GM12878 (cell line): ENCODE data around the gene CNNM2. TPM values are rescaled to one million over a fixed set of nuclear protein-coding genes. Genes with fewer than 3 reads are reported as not detected.

ENCODE experiments used
- ATAC-seq: fragments of 200-7000 bp; cut with Tn5 transposase; 3 replicates; pipeline ENCODE4 v1.9.1; 2020; ENCODE audit warnings: mild to moderate bottlenecking, moderate library complexity
- BruUV-seq: library from RNA; stranded (reverse); fragments of 400-500 nt; replicated peaks from 2 replicates; lab custom pipeline; 2021; lab: Mats Ljungman, UMichigan
- CTCF ChIA-PET: fragments of 300-600 bp; sonication (Branson Sonifier 250); formaldehyde crosslinking; extraction: SDS; loops from one replicate; lab custom pipeline; 2021; ENCODE audit warnings: inconsistent platforms; lab: Yijun Ruan, JAX
- POLR2A ChIA-PET: fragments of 350-600 bp; formaldehyde crosslinking; extraction: SDS; loops from one replicate; lab custom pipeline; 2021; ENCODE audit warnings: inconsistent platforms; lab: Charles Lee
- RAD21 ChIA-PET: fragments of 300-600 bp; sonication (Branson Sonifier 250); formaldehyde crosslinking; loops from one replicate; lab custom pipeline; 2023; ENCODE audit warnings: antibody characterized with exemption; ENCODE audit not compliant: unreplicated experiment; lab: Charles Lee
- SMC1A ChIA-PET: fragments of 300-600 bp; sonication (Branson Sonifier 250); formaldehyde crosslinking; loops from one replicate; lab custom pipeline; 2023; ENCODE audit not compliant: unreplicated experiment, uncharacterized antibody; lab: Charles Lee
- DNase-seq: peaks from one replicate; pipeline ENCODE4 v3.0.0-alpha.2; 2011; ENCODE audit warnings: low read depth, low spot score
- FAIRE-seq: peaks from 3 replicates; lab custom pipeline; 2011; peaks lifted over from hg19 to GRCh38; lab: Jason Lieb, UNC
- H2AFZ ChIP-seq: 2 replicates; pipeline ENCODE4 v1.6.0; 2011; ENCODE audit warnings: low read depth, low read length, control low read depth; ENCODE audit not compliant: control insufficient read depth
- H3K27ac ChIP-seq: 2 replicates; pipeline ENCODE4 v1.5.1; 2011; ENCODE audit warnings: control low read depth; ENCODE audit not compliant: control insufficient read depth, insufficient read depth
- H3K27me3 ChIP-seq, 2 experiments: replicated peaks in 1 of 2; 2 replicates each; pipeline versions ENCODE4 v1.6.0 to v1.6.1; 2011; ENCODE audit warnings: low read length in 1 of 2; ENCODE audit not compliant: control insufficient read depth in 2 of 2, insufficient read depth in 2 of 2
- H3K36me3 ChIP-seq, 2 experiments: 2 replicates each; pipeline ENCODE4 v1.5.1; 2011; ENCODE audit warnings: low read length in 1 of 2; ENCODE audit not compliant: control insufficient read depth in 2 of 2, insufficient read depth in 2 of 2
- H3K4me1 ChIP-seq: 2 replicates; pipeline ENCODE4 v1.6.1; 2011; ENCODE audit warnings: mild to moderate bottlenecking, low read length, moderate library complexity, mixed read lengths; ENCODE audit not compliant: control insufficient read depth, insufficient read depth
- H3K4me2 ChIP-seq: 2 replicates; pipeline ENCODE4 v1.6.0; 2011; ENCODE audit warnings: control low read depth; ENCODE audit not compliant: control insufficient read depth, insufficient read depth
- H3K4me3 ChIP-seq: fragments of 200-600 bp; sonication (generic); 2 replicates; pipeline ENCODE4 v1.5.1; 2016
- H3K79me2 ChIP-seq: 2 replicates; pipeline ENCODE4 v1.6.0; 2011; ENCODE audit warnings: low read length; ENCODE audit not compliant: control insufficient read depth, insufficient read depth
- H3K9ac ChIP-seq: 2 replicates; pipeline ENCODE4 v1.8.0; 2011; ENCODE audit warnings: low read length, control low read depth, mixed read lengths; ENCODE audit not compliant: control insufficient read depth, insufficient read depth
- H3K9me3 ChIP-seq: replicated peaks from 3 replicates; pipeline ENCODE4 v1.5.1; 2011; ENCODE audit warnings: mild to moderate bottlenecking, low read length; ENCODE audit not compliant: control insufficient read depth, insufficient read depth
- H4K20me1 ChIP-seq: 2 replicates; pipeline ENCODE4 v1.6.0; 2011; ENCODE audit not compliant: control insufficient read depth, insufficient read depth
- BCL11A ChIP-seq: IDR thresholded peaks from 2 replicates; pipeline ENCODE4 v1.6.1; 2011; ENCODE audit warnings: low read depth, low read length
- BHLHE40 ChIP-seq, 2 experiments: fragments of 450-650 bp in 1 of 2; IDR thresholded peaks; 2 replicates each; pipeline ENCODE4 v1.6.1; 2011 to 2017; ENCODE audit warnings: low read depth in 2 of 2, borderline replicate concordance in 1 of 2, improper control_type of control experiment in 1 of 2, low read length in 1 of 2, mild to moderate bottlenecking in 1 of 2
- CHD1 ChIP-seq: IDR thresholded peaks from 2 replicates; pipeline ENCODE4 v1.6.1; 2012; ENCODE audit warnings: low read depth, low read length, improper control_type of control experiment
- EED ChIP-seq: sonication (generic); IDR thresholded peaks from 2 replicates; pipeline ENCODE4 v1.6.1; 2016; ENCODE audit warnings: antibody characterized with exemption, low read depth
- ESRRA ChIP-seq: IDR thresholded peaks from 2 replicates; pipeline ENCODE4 v1.6.1; 2012; ENCODE audit warnings: mild to moderate bottlenecking, low read length, improper control_type of control experiment
- FOS ChIP-seq: IDR thresholded peaks from 3 replicates; pipeline ENCODE4 v1.6.1; 2011; ENCODE audit warnings: borderline replicate concordance; ENCODE audit not compliant: insufficient read length; ENCODE audit errors: extremely low read depth
- FOXK2 ChIP-seq: fragments of 450-650 bp; IDR thresholded peaks from 2 replicates; pipeline ENCODE4 v1.6.1; 2017; ENCODE audit warnings: mild to moderate bottlenecking, moderate library complexity
- HDAC6 ChIP-seq: fragments of 200-600 bp; sonication (generic); IDR thresholded peaks from one replicate; pipeline ENCODE4 v1.8.0; 2017; ENCODE audit warnings: antibody characterized with exemption; ENCODE audit not compliant: unreplicated experiment
- HSF1 ChIP-seq: fragments of 150-350 bp; IDR thresholded peaks from 2 replicates; pipeline ENCODE4 v1.6.1; 2014; ENCODE audit warnings: mild to moderate bottlenecking, low read depth, low read length
- JUND ChIP-seq: IDR thresholded peaks from 2 replicates; pipeline ENCODE4 v1.6.1; 2012; ENCODE audit warnings: low read depth, mild to moderate bottlenecking, low read length, improper control_type of control experiment, moderate library complexity
- KAT2A ChIP-seq: conservative IDR thresholded peaks from 2 replicates; pipeline ENCODE4 v1.6.1; 2011; ENCODE audit warnings: low read depth, low read length; ENCODE audit not compliant: control insufficient read depth
- NR2C1 ChIP-seq: fragments of 450-650 bp; IDR thresholded peaks from 2 replicates; pipeline ENCODE4 v1.6.1; 2017; ENCODE audit warnings: antibody characterized with exemption, mild to moderate bottlenecking, moderate library complexity
- SIX5 ChIP-seq: IDR thresholded peaks from 2 replicates; pipeline ENCODE4 v1.6.1; 2011; ENCODE audit warnings: mild to moderate bottlenecking, low read depth, low read length, moderate library complexity; ENCODE audit not compliant: severe bottlenecking
- ZBED1 ChIP-seq: IDR thresholded peaks from 2 replicates; pipeline ENCODE4 v1.6.1; 2016; ENCODE audit warnings: borderline replicate concordance
- ZNF384 ChIP-seq: IDR thresholded peaks from 2 replicates; pipeline ENCODE4 v1.6.1; 2012; ENCODE audit warnings: low read depth, mild to moderate bottlenecking, low read length, improper control_type of control experiment, borderline replicate concordance
- WGBS: methylation state at CpG from one replicate; pipeline ENCODE4 v1.1.6; 2016; ENCODE audit warnings: low lambda C conversion rate; ENCODE audit not compliant: insufficient replicate concordance, insufficient coverage; ENCODE audit errors: missing lambda C conversion rate; 5-methylcytosine and 5-hydroxymethylcytosine counted together
- in situ Hi-C: fragments of 300-500 bp; cut with MboI; formaldehyde crosslinking; loops from 9 replicates; pipeline ENCODE4 v1.14.3; 2018; ENCODE audit warnings: mixed read lengths
- intact Hi-C: fragments of 100-400 bp; cut with micrococcal nuclease; formaldehyde crosslinking; loops from one replicate; pipeline ENCODE4 v1.14.2; 2022; ENCODE audit not compliant: unreplicated experiment
- polyA plus RNA-seq, 11 experiments: library from polyadenylated mRNA; depleted of rRNA in 4 of 11; unstranded in 6 of 11; stranded (reverse) in 5 of 11; fragments of >200 nt; fragmentation: Nextera tagmentation in 4 of 11; fragmentation: Illumina TruSeq in 1 of 11; extraction: Ambion mirVana in 4 of 11; extraction: Trizol in 1 of 11; gene quantifications; 1 replicate in 1 of 11; 2 replicates in 10 of 11; pipeline versions ENCODE4 v1.2.1 to v1.2.3, GENCODE V29; 2011 to 2016; ENCODE audit warnings: inconsistent platforms in 2 of 11, missing spikeins in 2 of 11, low read depth in 1 of 11
- total RNA-seq, 4 experiments: library from RNA; depleted of rRNA in 3 of 4; stranded (reverse); fragments of >200 nt in 3 of 4; fragmentation: Illumina TruSeq in 1 of 4; extraction: Trizol in 1 of 4; gene quantifications; 2 replicates each; pipeline versions ENCODE4 v1.2.1 to v1.2.3, GENCODE V29; 2013 to 2021
- TF ChIP-seq, protein P1 (sequence below): IDR thresholded peaks from 2 replicates; pipeline ENCODE4 v1.6.1; 2012; ENCODE audit warnings: low read length, inconsistent platforms

Gene CNNM2
- total and polyA plus RNA-seq, 10 of the 15 experiments (the other 5 are each of a cell fraction or from before 2014, with no cell fraction given) = 0.18 to 7.3 (median 2.5) TPM

- Histone ChIP-seq H4K20me1 (no peaks in the 10 kb centered on the region), H3K36me3 (no peaks in the 10 kb centered on the region), H3K9ac (no peak overlapping the region), H3K27me3 (no peaks in the 10 kb centered on the region), H3K9me3 (no peaks in the 10 kb centered on the region), H3K27ac (no peak overlapping the region), H3K4me2 (no peak overlapping the region), H3K79me2 (no peaks in the 10 kb centered on the region), H3K4me3 (no peak overlapping the region), H3K4me1 (no peaks in the 10 kb centered on the region), H2AFZ (no peak overlapping the region)
- intact Hi-C loops = no loop called here
- BruUV-seq = no TSS peak
- SMC1A ChIA-PET = no interaction called here
- RAD21 ChIA-PET = no interaction called here
- ATAC-seq (no peak), DNase-seq (no peak)
- in situ Hi-C loops = loop anchor here (10.0 kb wide), 1 partner anchor 72 kb away; the partner anchor contains the start of gene CYP17A1
- WGBS = 47% methylated on average over 4 of the region's 4 CpGs
- TF ChIP-seq ZNF384 = no peak
- no peak for TF ChIP-seq FOS
- TF ChIP-seq SIX5 = no peak
- TF ChIP-seq, all 136 proteins: peak for 0
- CTCF ChIA-PET = no interaction called here
- FAIRE-seq = no peak
- POLR2A ChIA-PET = no interaction called here
Observed at GRCh38 chr10:102906507-102906906, 11.6 kb upstream of the CNNM2 start.

DNA sequence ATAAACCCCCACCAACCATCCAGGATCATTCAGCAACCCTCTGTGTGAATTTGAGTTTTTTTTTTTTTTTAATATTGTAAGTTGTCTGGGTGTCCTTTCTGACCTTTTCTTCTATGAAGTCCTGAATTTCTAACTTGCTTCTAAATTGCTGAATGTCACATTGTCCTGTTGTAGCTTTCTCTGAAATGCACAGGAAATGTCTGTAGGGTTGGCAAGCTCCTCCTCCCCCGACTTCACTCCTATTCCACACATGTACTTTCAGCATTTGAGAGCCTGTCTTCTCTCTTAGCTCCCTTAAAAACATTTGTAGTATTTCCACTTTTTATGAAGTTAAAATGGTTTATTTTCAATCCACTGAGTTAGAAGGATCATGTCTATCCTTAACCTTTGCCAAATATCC lies 3.3 kb upstream of the CNNM2 start:
- H3K4me2 ChIP-seq = no peak overlapping the region
- no peak overlapping the region for H3K27ac ChIP-seq
- ATAC-seq (no peak), FAIRE-seq (no peak), DNase-seq (no peak)
- SMC1A ChIA-PET = interaction anchor here (0.8 to 15.0 kb wide), 4 partner anchors 155 to 420 kb away, joined by 3 to 164 read pairs (median 4); no protein-coding TSS in a partner anchor
- H3K27me3 ChIP-seq = no peaks in the 10 kb centered on the region; a peak in 1 of 4 replicates
- POLR2A ChIA-PET = no interaction called here
- RAD21 ChIA-PET = interaction anchor here (0.6 to 5.7 kb wide), 5 partner anchors 10 to 539 kb away, joined by 3 to 63 read pairs (median 3); partner anchors contain the start of gene NT5C2
- H3K9ac ChIP-seq = no peak overlapping the region
- intact Hi-C loops = loop anchor here (5.0 kb wide), 1 partner anchor 138 kb away; no protein-coding TSS in a partner anchor
- no peaks in the 10 kb centered on the region for H3K36me3 ChIP-seq
- H3K4me1 ChIP-seq = peaks cover 13% of the 10 kb centered on the region
- 38% methylated on average over 1 of the region's 1 CpG for WGBS
- no peaks in the 10 kb centered on the region for H4K20me1 ChIP-seq
- peaks cover 4% of the 10 kb centered on the region for H3K79me2 ChIP-seq
- H3K9me3 ChIP-seq = no peaks in the 10 kb centered on the region
- in situ Hi-C loops = loop anchor here (5.0 kb wide), 2 partner anchors 153 to 328 kb away; no protein-coding TSS in a partner anchor
- H3K4me3 ChIP-seq = no peak overlapping the region
- CTCF ChIA-PET = interaction anchor here (0.7 to 6.2 kb wide), 4 partner anchors 138 to 419 kb away, joined by 3 to 174 read pairs (median 18); partner anchors contain the start of gene RPEL1
- no peak overlapping the region for H2AFZ ChIP-seq
- no TSS peak for BruUV-seq
- TF ChIP-seq JUND (no peak), NR2C1 (no peak), FOXK2 (no peak), KAT2A (no peak), ESRRA (no peak), BHLHE40 (IDR thresholded peaks at IDR 0.05; ENCODE audit: borderline replicate concordance in 1 of 2, low read depth in 2 of 2, low read length in 1 of 2) (no peak), HSF1 (no peak), BCL11A (no peak), HDAC6 (no peak), ZBED1 (no peak), CHD1 (no peak), EED (no peak)
- TF ChIP-seq, protein P1, sequence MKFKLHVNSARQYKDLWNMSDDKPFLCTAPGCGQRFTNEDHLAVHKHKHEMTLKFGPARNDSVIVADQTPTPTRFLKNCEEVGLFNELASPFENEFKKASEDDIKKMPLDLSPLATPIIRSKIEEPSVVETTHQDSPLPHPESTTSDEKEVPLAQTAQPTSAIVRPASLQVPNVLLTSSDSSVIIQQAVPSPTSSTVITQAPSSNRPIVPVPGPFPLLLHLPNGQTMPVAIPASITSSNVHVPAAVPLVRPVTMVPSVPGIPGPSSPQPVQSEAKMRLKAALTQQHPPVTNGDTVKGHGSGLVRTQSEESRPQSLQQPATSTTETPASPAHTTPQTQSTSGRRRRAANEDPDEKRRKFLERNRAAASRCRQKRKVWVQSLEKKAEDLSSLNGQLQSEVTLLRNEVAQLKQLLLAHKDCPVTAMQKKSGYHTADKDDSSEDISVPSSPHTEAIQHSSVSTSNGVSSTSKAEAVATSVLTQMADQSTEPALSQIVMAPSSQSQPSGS = no peak
